ENCODE data around the gene THAP12.

THAP12 gene

DNA sequence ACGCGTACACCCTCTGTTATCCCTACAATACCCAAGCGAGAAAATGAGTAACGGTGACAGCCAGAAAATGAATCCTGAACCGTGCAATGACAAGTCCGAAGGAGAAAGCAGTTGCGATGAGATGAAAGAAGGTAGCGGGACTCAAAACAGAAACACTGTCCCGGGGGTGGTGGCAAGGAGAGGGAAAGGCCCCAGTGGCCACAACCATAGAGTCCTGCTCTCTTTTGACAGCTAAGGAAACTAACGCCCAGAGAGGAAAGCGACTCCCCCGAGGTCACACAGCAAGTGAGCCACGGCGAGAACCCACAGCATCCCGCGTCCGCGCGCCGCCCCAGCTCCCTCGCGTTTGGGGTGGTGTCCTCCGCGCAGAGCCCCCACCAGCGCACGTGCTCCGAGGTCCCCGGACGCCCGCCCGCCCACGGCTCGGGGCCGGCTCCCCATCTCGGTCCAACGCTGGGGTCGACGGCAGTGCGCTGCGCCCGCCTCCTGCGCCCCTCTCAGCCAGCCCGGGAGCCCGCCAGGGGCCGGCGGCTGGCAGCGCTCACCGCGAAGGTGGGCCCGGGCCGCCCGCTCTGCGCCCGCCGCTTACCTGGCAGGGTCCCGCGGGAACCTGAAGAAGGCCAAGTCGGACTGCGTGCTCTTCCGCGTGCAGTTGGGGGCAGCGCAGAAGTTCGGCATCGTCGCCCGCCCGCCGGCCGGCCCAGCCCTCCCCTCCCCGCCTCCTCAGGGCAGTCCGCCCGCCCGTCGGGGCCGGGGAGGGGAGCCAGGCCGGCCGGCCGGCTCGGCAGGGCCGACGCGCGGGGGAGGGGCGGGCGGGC, 564 bp downstream of the THAP12 start:
- peak; percentile 37 for DNase-seq (ENCODE audit: low spot score)

DNA sequence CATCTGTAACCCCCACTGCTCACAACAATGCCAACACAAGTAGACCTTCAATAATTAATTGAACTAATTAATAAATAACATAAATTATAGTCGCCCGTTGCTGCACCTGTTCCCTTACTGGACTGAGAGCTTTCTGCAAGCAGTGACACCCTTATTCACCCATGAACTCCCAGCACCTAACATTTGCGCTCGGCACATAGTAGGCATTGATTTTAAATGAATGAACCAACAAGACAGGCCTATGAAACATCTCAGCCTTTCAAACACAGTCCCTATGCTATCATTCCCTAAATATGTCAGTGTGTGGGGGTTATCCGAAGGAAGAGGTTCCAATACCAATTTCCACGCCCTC, 1.1 kb downstream of the THAP12 start:
- DNase-seq (ENCODE audit: low spot score), result no peak

DNA sequence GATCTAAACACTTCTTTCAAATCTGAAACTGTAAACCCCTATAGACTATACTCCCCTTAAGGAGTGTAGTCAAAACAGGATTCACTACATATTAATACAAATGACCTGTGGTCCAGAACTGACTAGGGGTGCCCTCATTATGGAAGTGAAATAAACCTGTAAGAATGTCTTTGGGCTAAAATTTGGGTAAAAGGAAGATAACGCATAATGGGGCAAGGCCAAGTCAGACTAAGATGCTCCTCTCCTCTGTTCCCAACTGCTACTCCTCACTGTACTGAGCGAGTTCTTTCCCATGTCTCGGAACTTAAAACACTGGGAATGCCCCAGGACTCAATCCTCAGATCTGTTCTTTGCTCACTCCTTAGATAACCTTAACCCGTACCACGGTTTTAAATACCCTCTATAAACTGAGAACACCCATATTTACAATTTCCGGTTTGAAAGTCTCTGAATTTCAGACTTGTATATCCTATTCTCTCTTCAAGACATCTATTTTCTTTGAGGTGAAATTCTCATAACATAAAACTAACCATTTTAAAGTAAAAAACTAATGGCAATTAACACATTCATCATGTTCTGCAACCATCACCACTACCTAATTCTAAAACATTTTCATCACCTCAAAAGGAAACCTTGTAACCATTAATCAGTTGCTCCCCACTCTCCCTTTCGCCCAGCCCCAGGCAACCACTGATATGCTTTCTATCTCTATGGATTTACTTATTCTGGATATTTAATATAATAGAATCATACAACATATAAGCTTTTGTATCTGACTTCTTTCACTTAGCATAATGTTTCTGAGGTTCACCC, 4.0 kb downstream of the THAP12 start:
- DNase-seq (ENCODE audit: low spot score), result no peak

DNA sequence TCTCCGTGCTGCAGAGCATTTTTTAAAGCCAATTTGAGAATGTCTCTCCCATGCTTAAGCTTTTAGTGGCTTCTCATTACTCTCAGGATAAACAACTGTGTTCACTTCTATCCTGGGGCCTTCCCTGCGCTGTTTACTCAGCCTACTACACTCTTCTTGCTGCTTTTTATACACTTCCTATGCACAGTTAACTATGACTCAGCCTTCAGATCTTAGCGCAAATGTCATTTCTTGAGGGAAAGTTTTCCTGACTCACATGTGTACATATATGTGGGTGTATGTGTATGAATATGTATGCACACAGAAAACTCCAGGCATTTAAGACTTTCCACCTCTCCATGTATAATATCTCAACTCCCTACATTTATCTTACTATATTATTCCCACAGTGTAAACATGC, 9.8 kb downstream of the THAP12 start:
- DNase-seq (ENCODE audit: low spot score), result peak; percentile 56

DNA sequence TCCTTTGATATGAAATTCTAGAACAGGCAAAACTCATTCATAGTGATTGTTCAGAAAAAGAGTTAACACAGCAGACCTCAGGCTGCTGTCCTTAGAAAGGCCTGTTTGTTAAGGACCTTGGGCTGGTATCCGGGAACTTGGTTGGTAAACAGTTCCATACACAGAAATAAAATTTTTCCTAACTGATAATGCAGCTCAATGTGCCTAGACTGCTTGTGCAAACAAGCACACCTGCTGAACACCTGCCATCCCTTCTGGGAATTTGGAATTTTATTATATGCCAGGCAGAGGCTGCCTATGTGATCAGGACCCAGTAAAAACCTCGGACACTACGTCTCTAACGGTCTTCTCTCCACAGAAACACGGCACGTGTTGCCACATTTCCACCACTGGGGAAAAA, 11.5 kb downstream of the THAP12 start:
- no peak for DNase-seq (ENCODE audit: low spot score)

DNA sequence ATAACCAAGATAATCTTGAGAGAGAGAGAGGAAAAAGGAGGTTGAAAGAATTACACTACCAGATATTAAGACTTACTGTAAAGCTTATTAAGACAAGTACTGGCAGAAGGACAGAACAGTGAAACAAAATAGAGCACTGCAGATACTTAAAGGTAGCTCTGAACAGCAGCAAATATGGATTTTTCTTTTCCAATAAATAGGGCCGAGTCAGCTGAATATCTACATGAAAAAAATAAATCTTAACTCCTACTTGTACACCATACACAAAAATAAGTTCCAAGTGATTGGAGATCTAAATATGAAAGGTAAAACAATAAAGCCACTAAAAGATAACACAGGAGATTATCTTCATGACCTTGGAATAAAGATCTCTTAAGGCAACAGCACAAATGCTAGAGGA, 12.4 kb downstream of the THAP12 start:
- no peak for DNase-seq (ENCODE audit: low spot score)

DNA sequence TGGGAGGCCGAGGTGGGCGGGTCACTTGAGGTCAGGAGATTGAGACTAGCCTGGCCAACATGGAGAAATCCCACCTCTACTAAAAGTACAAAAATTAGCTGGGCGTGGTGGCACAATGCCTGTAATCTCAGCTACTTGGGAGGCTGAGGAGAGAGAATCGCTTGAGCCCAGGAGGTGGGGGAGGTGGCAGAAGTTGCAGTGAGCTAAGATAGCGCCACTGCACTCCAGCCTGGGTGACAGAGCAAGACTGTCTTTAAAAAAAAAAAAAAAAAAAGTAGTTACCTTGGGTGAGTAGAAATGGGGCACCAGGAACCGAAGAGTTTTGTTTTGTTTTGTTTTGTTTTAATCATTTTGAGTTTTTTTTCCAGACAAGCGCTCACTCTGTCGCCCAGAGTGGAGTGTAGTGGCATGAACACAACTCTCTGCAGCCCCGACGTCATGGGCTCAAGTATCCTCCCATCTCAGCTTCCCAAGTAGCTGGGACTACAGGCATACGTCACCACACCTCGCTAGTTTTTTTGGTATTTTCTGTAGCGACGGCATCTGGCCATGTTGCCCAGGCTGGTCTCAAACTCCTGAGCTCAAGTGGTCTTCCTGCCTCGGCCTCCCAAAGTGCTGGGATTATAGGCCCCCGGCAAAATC, 15.8 kb downstream of the THAP12 start:
- no peak for DNase-seq (ENCODE audit: low spot score)

DNA sequence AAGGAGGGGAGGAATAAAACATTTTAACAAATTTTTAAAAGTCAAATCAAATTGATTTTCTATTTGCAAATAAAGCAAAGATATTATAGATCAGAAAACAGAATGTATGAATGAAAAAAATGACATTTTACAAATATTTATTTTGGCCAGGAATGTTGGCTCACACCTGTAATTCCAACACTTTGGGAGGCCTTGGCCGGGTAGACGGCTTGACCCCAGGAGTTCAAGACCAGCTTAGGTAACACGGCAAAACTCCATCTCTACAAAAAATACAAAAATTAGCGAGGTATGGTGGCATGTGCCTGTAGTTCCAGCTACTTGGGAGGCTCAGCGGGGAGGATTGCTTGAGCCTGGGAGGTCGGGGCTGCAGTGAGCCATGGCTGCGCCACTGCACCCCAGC, 18.2 kb downstream of the THAP12 start:
- DNase-seq (ENCODE audit: low spot score), result no peak

DNA sequence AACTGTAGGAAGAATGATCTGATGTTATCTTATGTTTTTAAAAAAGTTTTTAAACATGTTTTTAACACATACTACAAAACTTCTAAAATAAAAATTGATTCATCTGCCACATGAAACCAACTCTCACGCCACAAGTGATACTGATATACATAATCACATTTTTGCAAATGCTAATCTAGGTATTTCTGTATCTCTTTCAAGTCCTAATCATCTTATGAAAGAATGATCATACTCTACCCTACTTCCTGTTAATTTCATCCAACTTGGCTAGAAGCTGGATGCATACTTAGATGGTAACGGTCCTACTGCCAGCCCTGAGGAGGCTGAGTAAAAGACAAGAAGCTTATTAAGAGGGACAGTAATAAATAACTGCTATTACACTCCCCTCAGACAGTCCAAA, 19.2 kb downstream of the THAP12 start:
- no peak for DNase-seq (ENCODE audit: low spot score)

DNA sequence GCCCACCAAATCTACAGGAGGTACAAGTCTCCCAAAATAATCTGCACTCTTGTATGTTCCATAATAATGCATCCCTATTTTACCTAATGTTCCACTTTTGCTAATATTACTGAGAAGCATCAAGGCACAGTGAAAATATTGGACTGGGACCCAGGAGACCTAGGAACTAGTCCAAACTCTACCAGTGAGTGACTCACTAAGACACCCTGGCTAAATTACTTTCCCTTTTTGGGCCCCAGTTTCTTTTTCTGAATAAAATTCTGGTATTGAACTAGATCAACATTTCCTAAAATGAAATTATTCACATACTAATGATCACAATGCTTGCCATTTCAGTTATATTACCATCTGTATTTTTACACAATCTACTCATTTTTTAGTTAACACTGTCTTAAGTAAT, 19.6 kb downstream of the THAP12 start:
- DNase-seq (ENCODE audit: low spot score), result no peak

DNA sequence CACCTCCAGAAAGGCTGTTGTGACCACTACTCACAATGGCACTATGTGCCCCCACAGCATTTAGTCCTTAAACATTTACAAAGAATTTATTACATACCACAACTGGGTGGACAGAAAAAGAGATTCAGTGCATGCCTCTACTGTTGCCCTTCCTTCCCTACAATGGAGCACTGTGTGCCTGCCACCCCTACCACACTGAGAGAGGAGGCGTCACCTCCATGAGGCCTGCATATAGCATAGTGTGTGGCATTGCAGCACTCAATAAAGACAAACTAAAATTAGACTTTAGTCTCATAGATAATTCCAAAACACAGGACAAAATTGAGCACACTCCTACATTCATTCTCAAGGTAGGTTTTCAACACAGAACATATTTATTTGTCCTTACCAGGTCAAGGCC, 25.8 kb downstream of the THAP12 start:
- no peak for DNase-seq (ENCODE audit: low spot score)

DNA sequence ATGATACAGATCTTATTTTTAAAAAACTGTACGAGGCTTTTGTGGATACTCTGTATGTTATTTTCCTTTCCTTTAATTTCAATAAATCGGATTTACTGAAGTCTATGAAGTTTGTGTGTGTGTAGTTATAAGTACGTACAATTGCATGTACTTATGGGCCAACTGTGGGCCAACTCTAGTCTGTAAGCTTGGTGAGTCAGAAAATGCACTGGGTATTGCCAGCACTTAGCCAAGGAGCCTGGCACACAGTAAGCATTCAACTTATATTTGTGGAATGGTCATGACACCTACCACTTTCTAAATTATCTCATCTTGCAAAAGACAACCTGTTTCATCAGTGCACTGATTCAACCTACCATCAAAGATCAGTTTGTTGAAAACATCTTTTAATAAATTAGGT, 32.6 kb downstream of the THAP12 start:
- no peak for DNase-seq (ENCODE audit: low spot score)

DNA sequence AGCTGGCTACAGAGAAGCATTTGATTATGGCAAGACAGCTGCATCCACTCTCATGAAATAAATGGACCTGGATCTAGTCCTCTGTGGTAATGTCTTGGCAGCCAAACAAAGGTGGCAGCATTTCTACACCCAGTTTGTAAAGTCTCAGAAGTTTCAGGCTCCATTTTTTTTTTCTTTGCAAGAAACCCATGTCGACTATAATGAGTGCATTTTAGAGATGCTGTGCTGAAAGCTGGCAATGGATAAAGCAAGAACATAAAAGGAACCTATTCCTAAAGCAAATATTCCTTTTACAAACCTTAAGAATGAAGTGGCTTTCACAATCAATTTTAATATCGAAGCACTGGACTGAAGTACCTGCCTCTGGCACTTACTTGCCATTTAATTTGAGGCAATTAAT, 33.5 kb downstream of the THAP12 start:
- DNase-seq (ENCODE audit: low spot score), result no peak

DNA sequence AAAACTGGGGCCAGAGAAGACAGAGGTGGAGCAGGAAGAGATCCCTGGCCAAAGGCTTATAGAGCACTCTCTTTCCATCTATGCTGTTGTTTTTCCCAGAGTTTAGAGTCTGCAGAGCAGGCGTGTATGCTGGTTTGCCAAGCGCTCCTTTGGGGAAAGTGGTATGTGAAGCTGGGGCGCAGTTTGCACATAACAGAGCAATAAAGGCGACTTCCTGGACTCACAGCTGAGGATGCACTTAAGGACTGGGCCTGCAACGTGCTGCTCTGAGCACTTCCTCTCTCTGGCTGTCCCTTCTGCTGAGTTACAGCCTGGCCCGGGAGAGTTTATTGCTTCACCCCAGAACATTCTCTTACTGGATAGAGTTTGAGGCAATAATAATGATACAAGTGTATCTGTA, 41.7 kb downstream of the THAP12 start:
- DNase-seq (ENCODE audit: low spot score), result no peak

DNA sequence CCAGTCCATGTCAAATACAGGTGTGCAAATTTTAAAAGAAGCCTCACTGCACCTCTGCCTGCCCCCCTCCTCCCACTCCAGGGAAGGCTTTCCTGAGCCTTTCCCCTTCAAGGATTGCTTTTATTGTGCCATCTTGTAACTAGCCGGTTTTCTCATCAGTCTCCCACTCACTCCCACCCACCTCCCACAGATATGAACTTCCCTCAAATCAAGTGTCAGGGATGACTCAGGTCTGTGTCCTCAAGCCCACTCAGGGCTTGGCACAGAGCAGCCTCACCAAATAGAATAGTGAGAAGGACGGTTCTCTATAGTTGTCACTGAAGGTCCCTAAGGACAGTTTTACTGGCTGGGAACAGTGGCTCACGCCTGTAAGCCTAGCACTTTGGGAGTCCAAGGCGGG, 43.0 kb downstream of the THAP12 start:
- DNase-seq (ENCODE audit: low spot score), result no peak

DNA sequence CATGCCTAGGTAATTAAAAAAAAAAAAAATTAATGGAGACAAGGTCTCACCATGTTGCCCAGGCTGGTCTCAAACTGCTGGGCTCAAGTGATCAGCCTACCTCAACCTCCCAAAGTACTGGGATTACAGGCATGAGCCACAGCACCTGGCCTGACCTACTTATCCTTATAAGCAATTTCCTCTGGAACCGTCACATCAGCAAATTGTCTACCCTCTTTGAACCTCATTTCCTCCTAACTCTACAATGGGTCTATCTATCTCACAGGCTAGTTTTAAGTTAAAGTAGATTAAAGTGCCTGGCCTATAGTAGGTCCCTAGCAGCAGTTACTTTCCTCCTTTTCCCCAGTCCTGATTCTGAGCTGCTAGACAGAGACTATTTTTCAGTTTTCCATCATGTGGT, 43.5 kb downstream of the THAP12 start:
- DNase-seq (ENCODE audit: low spot score), result no peak

DNA sequence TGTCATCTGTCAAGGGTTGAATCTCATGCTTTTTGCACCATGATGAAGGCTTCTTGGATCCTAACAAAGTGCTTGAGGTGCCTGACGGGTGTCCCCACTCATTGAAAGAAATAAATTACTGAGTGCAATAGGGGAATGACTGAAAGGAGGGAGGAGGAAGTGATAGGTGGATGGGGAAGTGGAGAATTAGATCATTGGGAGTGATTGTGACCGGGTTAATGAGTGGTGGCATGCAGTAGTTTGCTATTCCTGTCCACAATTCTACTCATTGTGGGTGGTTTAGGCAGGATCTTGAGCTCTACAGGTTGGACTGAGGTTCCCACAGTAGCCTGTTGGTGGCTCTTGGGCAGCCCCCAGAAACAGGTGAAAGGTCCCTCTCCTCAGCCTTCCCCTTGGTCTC, 44.3 kb downstream of the THAP12 start:
- DNase-seq (ENCODE audit: low spot score), result no peak

DNA sequence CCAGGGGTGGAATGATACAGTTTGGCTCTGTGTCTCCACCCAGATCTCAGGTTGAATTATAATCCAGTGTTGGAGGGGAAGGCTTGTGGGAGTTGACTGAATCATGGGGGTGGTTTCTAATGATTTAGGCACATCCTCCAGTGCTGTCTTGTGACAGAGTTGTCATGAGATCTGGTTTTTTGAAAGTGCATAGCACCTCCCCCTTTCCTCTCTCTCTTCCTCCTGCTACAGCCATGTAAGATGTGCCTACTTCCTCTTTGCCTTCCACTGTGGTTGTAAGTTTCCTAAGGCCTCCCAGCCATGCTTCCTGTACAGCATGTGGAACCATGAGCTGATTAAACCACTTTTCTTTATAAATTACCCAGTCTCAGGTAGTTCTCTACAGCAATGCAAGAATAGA, 45.1 kb downstream of the THAP12 start:
- DNase-seq (ENCODE audit: low spot score), result no peak

DNA sequence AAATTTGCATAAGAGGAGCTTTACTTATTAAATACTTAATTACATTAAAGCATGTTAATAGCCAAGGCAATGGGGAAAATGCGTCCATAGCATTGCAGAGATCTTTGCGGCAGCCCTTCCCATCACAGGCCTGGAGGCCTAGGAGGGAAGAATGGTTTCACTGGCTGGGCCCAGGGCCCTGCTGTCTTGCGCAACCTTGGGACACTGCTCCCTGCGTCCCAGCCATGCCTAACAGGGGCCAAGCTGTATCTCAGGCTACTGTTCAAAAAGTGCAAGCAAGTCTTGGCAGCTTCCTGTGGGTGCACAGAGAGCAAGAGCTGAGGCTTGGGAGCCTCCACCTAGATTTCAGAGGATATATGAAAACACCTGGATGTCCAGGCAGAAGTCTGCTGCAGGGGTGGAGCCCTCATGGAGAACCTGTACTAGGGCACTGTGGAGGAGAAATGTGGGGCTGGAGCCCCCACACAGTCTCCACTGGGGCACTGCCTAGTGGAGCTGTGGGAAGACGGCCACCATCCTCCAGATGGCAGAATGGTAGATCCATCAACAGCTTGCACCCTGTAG, 46.0 kb downstream of the THAP12 start:
- DNase-seq (ENCODE audit: low spot score), result no peak

DNA sequence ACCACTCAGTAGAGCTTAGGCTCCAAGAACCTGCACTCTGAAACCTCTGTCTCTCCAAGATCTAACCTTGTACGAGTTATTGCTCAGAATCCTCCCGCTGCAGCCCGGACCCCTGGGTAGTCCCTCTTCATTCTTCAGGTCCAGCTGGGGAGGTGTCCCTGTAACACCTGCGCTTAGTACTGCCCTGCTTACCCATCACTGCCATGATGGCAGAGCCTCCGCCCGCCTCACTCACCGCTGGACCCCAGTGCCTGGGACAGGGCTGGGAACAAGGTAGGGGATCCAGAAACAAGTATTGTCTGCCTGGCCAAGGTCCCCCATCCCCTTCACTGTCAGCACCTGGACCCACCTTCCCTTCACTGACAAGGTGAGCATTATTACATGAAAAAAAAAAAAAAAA, 50.3 kb downstream of the THAP12 start:
- DNase-seq (ENCODE audit: low spot score), result no peak

DNA sequence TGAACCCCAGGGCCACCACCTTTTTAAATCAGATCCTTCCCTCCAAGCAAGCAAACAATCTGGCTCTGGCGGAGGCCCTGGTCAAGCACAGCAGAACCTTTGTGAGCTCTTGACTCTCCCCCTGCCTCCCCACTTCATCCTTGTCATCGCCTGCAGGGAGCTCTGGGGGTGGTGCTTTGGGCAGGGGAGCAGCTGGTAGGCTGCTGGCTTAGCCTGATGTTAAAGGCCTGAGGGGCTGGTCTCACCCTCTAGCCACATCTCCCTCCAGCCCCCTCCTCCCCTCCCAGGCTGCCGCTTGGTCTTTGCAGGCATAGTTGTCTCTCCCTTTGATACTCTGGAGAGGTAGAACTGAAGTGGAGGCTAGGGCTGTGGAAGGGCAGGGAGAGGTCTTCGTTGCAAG, 50.9 kb downstream of the THAP12 start:
- DNase-seq (ENCODE audit: low spot score), result no peak

DNA sequence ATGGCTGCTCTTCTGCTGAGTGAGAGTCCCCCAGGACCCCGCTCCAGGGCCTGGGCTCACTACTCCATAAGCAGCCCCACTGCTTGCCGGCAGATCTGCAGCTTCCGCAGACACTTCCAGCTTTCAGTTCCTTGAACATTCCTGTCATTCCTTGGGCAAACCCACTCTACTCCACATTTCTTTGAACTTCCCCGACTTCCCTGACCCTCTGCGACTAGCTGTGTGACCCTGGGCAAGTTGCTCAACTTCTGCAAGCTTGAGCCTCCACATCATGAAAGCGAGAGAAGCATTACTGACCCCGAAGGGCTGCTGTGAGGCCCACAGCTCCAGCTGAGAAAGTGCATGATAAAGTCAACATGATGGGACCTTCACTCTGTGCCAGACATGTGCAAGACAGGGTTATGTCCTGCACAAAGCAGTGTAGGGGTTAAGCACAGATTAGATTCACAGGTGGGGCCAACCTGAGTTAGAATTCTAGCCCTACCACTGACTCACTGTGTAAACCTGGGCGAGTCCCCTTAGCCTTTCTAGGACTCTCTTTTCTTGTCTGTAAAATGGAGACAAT, 51.8 kb downstream of the THAP12 start:
- DNase-seq (ENCODE audit: low spot score), result no peak
